GM21717 (cell line): Measurements from ENCODE around the gene VILL.
"Not testable (repeated sequence)": the region's sequence is repeated elsewhere in the genome, so short reads cannot be mapped to it uniquely, and the experiment has no call there.

Experiments
- ATAC-seq: cut with Tn5 transposase; IDR thresholded peaks from one replicate; pipeline ENCODE4 v1.9.1; 2021; ENCODE audit warnings: mild to moderate bottlenecking, moderate library complexity; ENCODE audit not compliant: unreplicated experiment

Gene VILL

DNA sequence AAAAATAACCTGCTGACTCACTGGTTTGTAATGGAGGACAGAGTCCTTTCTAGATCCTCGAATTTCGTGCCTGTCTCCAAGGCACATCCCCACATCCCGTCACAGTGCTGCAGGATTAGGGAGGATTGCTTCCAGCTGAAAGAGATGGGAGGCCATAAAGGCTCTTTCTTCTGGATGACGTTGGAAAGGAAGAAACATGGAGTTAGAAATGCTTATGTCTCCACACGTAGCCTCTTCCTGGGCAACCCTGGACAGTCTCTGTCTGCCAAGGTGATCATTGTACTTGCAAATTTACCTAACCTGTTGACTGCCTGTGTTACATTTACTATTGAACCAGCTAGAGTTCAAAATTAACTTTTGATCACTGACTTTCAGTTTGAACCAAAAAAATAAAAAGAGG is 27.6 kb upstream of the VILL start:
- no peak for ATAC-seq

DNA sequence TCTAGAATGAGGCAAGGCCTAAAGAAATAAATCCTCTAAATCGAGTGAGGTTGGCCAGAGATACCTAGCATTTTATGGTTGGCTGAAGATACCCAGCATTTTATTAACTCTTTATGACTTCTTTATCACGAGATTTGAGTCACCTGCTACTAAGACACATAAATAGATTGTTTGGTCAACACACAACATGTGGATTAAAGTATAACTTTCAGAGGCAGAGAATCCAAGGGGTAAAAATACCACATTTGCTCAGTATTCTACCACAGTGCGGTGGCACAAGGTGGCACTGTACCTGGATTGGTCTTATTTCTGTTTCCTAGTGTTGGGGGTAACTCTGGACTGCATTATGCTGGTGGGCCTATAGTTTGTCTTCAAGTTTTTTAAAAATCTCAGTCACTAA is 27.0 kb upstream of the VILL start:
- no peak for ATAC-seq

DNA sequence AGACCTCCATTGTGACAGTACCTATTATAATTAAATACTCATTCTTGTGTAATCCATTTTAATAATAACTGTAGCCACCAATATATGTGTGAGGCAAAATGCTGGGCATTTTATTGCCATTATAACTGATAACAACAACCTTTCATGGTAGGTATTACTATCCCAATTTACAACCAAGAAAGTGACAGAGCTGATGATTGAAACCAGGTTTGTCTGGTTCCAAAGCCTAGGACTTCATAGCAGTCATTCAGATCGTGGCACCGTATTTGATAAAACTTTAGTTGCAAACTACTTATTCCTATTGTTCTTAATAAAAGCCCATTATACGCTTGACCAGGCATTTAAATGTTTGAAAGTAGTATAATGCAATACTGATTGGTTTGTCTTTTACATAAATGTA is 26.4 kb upstream of the VILL start:
- no peak for ATAC-seq

DNA sequence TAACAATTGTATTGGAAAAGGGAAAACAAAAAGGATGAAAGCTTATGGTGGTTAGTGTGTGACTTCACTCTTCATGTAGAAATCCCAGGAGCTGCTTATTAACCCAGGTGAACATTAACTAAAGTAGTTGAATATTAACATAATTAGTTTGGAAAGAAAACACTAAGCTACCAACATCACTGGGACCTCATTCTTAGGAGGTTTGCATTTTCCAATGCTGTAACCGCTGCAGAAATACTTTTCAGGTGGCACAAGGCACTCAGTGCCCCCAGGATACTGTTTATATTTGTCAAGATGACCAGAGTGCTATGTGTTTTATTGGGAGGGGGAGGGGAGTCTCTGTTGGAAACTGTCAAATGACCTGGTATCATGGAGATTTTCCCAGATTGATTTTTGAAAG is 25.9 kb upstream of the VILL start:
- ATAC-seq = no peak

DNA sequence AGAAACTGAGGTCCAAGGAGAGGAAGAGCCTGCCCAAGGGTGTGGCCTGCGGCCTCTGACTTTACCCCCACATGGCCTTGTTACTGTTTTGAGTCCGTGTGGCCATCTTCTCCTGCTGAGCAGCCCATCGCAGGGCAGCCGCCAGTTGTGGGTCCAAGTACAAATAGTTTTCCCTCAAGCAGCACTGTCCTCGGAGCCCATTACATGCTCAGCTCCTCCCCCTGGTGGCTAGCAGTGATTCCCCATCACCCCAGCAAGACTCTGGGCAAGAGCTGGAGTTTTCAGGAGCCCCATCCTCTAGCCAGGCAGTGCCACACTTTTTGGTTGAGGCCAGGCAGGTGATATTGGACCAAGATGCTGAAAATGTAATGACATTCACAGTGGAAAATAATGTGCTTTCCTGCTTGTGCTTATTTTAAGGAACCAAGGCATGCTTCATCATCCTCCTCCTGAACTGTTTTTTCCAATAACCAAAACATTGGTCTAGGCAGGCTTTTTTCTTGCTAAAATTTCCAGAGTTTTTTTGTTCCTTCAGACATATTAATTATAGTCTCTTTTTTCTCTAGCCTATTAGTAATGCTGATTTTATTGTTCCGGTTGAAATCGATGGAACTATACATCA is 23.2 kb upstream of the VILL start:
- no peak for ATAC-seq

DNA sequence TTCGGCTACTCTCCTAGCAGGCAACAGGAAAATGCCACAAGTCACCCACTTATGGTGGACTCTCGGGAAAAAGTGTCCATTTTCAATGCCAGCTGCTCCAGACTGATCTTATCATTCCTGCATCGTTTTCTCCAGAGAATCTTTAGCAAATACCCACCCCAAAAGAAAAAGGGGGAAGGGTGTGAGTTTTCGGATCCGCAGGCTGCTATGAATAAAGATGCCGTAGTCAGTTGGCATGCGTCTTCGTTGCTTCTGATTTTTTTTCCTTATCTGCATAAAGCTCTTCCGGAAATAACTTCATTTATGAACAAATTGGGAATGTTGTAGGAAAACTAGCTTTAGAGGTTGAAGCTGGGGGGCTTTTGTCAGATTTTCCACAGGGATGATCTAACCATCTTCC is 22.4 kb upstream of the VILL start:
- ATAC-seq = no peak

DNA sequence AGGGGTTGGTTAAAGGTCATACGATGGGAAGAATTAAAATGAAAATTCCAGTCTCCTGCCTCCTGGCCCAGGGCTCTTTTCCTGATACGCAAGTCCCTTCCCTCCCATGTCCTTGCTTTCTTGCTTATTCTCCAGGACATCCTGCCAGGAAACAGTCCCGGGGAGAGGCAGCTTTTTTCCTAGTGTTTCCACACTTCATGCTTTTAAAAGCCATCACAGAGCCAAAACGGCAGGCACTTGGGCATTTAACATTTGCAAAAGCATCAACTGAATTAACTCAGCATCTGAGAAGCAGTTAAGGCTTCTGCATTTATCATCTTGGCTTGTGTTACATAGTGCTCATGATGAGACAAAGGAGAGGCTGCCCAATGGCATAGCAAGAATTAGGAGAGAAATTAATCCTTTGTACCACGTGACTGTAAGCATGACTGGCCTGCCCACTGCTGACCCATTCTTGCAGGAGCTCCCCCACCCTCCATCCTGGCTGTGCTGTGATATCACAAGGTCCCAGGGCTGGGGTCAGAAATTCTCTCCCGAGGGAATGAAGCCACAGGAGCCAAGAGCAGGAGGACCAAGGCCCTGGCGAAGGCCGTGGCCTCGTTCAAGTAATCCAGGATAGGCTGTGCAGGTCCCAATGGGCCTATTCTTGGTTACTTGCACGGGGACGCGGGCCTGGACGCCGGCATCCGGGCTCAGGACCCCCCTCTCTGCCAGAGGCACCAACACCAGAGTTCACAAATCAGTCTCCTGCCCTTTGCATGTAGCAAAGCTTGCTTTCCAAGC is 21.6 kb upstream of the VILL start:
- no peak for ATAC-seq

DNA sequence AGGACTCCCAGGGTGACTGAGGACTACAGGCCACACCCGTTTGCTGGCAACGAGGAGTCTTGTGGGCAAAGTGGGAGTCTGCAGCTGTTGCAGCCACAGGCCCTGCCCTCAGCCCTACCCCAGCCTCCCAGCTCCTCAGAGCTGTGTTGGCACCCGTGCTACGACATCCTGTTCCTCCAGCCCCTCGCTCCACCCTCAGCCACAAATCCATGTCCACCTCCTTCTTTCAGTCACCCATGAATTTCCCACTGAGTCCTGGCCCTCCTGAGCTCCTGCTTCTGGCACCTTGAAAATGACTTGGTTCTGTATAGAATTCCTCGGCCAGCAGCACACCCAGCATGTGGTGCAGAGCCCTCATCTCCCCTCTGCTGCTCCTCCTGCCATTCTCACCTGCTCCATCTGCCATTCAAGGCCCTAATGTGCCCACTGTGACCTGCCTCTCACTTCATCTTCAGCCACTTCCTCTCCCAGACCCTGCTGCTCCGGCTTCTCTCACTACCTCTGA is 20.9 kb upstream of the VILL start:
- ATAC-seq = no peak

DNA sequence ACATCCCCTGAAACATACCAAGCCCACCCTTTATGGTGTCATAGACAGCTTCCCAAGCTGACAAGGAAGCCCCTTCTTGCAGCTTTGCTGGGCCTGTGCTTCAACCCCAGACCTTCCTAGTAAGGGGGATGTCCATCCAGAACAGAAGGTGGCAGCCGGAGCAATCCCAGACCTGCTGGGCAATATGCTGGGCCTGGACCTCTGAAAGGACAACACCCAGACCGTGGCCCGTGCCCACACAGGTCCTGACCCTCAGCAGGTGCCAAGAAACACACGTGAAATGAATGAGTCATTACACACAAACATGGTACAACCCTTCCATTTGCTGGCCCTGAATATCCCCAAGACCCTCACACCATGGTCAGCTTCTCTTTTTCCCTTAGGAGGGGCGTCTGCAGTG is 19.8 kb upstream of the VILL start:
- no peak for ATAC-seq

DNA sequence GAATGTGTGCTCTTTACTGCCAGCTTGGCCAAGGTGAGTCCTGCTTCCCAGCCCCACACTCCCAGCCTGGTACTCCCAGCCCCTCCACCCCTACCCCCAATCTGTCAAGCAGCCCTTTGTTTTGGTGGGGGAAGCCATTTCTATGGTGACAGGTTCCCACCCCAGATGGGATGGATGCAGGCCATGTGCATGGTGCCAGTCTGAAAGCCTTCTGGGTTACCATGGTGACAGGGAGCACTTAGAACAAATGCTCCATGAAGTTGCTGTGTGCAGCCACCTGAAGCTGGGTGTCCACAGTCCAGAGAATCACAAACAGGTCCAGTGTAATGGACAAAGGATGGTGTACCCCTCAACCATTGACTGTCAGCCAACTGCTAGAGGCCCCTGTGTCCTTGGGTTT is 19.1 kb upstream of the VILL start:
- no peak for ATAC-seq

DNA sequence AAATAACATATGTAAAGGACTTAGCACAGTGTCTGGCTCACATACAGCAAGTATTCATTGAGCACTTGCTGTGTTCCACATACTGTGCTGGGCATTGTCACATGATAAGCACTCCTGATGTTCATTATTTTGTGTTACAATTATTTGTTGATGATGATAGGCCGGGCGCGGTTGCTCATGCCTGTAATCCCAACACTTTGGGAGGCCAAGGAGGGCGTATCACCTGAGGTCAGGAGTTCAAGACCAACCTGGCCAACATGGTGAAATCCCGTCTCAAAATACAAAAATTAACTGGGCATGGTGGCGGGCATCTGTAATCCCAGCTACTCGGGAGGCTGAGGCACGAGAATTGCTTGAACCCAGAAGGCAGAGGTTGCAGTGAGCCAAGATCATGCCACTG is 18.5 kb upstream of the VILL start:
- not testable (repeated sequence) for ATAC-seq

DNA sequence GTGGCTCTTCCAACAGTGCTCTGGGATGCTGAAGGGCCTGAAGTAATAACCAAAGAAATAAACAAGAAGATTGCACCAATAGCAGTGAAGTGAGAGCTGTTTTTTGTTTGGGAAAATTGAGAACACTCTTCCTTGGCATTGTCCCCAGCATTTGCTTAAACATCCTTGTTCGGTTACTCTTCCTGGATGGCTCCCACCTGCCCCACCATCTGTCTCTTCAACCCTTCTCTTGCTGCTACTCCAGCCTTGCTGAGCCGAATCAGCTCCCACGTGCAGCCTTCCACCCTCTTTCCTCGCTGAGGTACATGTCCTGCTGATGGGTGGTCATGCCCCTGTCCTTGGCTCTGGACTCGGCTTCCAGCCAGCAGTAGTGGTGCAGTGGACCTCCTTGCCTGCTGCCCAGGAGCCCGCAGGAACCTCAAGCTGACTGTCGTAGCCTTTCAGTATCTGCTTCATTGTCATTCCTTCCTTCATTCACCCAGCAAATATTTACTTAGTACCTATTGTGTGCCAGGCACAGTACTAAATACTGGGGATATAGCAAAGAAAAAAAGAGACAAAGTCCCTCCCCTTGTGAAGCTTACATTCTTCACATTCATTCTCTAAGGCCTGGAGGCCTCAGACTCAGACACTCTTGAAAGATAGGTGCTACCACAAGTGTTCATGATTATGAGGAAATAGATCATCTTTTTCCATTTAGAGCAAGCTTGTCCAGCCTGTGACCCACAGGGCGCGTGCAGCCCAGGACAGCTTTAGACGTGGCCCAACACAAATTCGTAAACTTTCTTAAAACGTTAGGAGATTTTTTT is 17.1 kb upstream of the VILL start:
- no peak for ATAC-seq

DNA sequence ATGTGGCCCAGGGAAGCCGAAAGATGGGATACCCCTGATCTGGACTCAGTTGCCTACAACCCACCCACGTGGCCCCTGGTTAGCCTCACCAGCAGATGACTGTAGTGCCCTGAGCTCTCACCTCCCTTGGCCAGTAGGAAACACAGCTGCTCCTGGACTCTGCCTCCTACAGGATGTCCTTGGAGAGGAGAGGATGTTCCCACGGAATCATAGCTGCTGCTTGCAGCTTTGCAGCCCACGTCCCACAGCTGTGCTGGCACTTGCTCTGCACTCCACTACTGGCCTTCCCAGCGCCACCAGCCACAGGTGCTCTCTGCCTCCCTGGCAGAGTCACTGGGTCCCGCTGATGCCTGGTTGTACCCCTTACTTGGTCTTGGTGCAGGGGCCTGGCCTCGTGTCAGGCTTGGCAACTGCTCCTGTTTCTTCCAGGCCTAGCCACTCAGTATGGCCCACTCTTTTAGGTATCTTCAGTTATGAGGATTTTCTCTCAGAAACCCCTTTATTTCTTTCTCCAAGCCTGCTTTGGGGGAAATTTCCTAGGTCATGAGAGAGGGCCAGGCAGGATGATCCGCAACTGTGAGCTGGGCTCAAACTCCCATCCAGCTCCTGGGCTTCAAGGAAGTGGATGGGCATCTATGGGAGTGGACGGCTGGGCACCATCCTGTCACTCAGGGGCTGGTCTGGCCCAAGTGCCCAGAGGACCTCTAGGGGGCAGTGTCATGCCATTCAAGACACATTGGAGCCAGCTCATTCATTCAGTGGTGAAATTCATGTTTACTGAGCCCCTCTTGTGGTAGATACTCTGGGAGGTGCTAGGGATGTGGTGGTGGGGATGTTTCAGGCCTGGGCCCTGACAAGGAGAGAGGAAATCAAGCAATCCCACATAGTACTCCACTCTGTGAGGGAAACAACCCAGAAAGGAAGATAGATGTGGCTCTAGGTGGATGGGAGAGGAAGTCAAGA is 16.2 kb upstream of the VILL start:
- no peak for ATAC-seq

DNA sequence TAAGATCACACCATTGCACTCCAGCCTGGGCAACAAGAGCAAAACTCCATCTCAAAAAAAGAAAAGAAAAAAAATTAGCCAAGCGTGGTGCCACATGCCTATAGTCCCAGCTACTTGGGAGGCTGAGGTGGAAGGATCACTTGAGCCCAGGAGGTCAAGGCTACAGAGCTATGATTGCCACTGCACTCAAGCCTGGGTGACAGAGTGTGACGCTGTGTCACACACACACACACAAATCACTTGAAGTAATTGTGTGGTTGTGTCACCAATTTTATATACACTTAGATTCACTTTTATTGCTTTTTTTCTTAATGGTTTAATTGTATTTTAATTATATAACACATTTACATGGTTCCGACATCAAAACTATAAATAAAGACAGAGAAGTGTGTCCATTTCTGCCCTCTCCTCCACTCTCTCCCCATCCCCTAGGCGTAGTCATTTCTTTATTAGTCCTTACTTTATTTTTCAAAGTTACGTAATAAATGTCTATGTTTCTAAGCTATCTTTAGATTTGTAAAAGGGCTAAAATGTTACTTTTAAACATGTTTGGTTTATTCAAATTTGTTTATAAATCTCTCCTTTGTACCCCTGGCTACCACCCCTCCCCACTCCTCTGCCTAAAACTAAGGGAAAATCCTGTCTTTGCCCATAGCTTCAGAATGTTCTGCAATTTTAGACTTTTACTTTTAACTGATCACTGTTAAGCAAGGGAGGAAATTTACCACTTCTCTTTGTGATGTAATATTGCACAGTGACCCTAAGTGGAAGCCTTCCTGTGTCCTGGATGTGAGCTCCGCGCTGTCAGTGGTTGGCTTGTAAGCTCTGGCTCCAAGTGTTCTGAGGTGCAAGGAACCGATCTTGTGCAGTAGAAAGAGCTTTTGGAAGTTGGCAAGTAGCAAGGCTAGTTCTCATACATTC is 10.8 kb upstream of the VILL start:
- ATAC-seq = no peak

DNA sequence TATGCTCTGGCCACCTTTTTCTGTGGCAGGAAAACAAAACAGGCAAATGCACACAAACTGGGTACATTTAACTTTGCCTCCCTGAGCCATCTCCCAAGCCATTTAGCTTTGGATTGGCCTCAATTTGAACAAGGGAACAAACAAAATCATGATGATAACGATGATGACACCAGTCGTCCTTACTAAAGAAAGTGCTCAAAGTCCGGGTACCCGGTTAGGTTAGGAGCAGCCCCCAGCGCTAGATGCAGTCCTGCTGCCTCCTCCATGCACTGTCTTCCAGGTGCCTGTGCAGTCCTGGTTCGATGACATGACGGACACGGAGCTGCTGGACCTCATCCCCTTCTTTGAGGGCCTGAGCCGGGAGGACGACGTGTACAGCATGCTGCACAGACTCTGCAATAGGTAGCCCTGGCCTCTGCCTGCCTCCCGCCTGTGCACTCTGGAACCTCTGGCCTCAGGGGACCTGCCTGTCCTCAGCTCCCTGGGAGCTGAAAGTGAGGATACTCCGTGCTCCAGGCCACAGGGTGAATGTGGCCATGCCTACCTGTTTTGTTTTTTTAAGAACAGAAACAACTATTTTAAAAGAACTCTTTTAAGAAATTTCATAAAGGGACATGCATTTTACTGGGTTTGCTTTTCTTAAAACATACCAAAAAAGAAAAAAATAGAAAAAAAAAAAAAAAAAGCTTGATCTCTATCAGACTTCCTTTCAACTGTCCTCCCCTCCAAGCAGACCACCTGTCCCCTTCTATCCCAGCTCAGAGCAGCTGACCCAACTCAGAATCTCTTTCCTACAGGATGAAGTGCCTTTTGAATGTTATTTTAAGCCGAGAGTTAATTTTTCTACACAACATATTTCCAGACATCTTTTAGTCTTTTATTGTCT is 9.9 kb upstream of the VILL start:
- ATAC-seq = no peak

DNA sequence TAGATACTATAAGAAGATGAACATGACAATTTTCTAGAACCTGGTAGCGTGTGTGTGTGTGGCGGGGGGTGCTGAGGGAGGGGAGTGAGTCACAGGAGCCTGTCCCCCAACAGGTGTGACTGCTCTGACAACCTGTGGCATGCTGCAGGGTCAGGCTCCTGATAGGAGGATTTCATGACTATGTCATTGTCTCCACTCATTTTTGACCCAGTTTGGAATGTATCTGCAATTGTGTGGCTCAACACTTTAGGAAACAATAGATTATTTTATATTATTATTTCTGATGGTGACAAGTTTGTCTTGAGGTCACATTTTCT is 9.3 kb upstream of the VILL start:
- ATAC-seq = no peak

DNA sequence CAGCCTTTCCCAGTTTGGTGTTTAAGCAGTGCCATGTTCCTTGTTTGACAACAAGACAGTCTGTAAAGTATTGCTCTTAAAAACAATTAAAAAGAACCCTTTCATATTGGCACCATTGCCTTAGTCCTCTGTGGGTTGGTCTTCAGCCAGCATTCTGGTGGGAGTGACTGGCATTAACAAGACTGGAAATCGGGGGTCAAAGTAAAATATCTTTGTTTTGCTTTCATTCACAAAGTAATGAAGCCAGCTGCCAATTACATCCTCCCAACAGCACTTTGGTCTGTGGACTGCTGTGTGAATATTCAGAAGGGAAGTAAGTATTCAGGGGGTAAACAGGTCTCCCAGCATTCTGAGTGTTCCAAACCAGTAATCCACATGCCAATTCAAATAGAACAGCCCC is 8.3 kb upstream of the VILL start:
- no peak for ATAC-seq

DNA sequence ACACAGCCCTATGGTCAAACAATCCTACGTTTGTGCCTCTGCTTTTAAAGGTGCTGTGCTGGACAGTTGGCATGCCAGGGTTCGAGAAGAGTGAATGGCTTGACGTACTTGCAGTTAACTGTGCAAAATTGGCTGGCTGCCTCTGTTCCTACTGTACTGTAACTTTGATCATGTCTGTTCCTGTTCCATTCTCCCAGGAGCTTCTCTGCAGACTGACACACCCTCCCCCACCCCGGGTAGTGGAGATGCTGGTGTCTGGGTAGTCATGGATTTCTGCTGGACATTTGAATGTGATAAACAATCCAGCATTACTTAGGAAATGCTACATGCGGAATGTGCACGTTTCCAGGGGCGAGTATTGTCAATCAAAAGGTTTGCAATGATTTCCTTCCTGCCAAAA is 6.5 kb upstream of the VILL start:
- ATAC-seq = no peak

DNA sequence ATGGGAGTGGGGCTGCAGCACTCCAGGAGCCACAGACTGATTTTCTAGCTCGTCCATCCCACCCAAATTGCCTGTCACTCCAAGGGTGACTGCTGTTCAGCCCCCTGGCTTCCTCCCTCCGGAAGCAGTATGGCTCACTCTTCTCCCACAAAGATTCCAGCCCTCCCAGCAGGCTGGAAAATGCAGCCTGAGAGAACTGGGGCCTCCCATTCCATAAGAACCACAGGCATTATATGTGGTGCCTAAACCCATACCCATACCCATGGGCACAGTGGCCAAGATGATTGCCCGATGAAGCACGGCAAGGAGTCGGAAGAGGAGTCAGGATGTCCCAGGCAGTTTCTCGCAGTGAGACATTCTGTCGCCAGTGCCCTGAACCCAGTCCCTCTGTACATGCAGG is 6.0 kb upstream of the VILL start:
- no peak for ATAC-seq
